Measurements from ENCODE around the gene IFNA10.
A peak's percentile ranks its signal among the peaks of the same experiment; 100 is the strongest.
"Not testable (repeated sequence)": the region's sequence is repeated elsewhere in the genome, so short reads cannot be mapped to it uniquely, and the experiment has no call there.

IFNA10 gene

GRCh38 chr9:21207043-21207442, at the start of gene IFNA10:
Gene IFNA10, minus strand, starts transcription at chr9:21207143. Its CDS starts 46 bp downstream, at chr9:21207097.
- not testable (repeated sequence) for DNase-seq

GRCh38 chr9:21255538-21256212, 48.7 kb upstream of the IFNA10 start:
- no peak for DNase-seq

GRCh38 chr9:21252721-21253547, 46.0 kb upstream of the IFNA10 start:
- no peak for DNase-seq

- DNase-seq, result no peak
Observed at GRCh38 chr9:21251638-21252037, 44.7 kb upstream of the IFNA10 start.

GRCh38 chr9:21251190-21251589, 44.2 kb upstream of the IFNA10 start:
- DNase-seq, result no peak

- DNase-seq, result no peak
Observed at GRCh38 chr9:21244836-21245235, 37.9 kb upstream of the IFNA10 start.

- DNase-seq, result no peak
Observed at GRCh38 chr9:21239911-21240310, 33.0 kb upstream of the IFNA10 start, which contains the start of gene IFNA14. Gene IFNA14, minus strand, starts transcription at chr9:21240005. Its CDS starts 70 bp downstream, at chr9:21239935.

- not testable (repeated sequence) for DNase-seq
Observed at GRCh38 chr9:21236360-21236714, 29.4 kb upstream of the IFNA10 start.

GRCh38 chr9:21235468-21236359, 28.8 kb upstream of the IFNA10 start:
- not testable (repeated sequence) for DNase-seq

- no peak for DNase-seq
Observed at GRCh38 chr9:21234153-21234687, 27.3 kb upstream of the IFNA10 start.

GRCh38 chr9:21233258-21233657, 26.3 kb upstream of the IFNA10 start:
- DNase-seq, result no peak

GRCh38 chr9:21228122-21228521, 21.2 kb upstream of the IFNA10 start, which contains the start of gene IFNA17:
Gene IFNA17, minus strand, starts transcription at chr9:21228222. Its CDS starts 49 bp downstream, at chr9:21228173.
- DNase-seq, result no peak

GRCh38 chr9:21217211-21217610, 10.3 kb upstream of the IFNA10 start, which contains the start of gene IFNA16:
Gene IFNA16, minus strand, starts transcription at chr9:21217311. Its CDS starts 6 bp downstream, at chr9:21217305.
- DNase-seq, result not testable (repeated sequence)

- not testable (repeated sequence) for DNase-seq
Observed at GRCh38 chr9:21213411-21214326, 6.7 kb upstream of the IFNA10 start.

GRCh38 chr9:21212160-21212559, 5.2 kb upstream of the IFNA10 start:
- DNase-seq, result not testable (repeated sequence)

- DNase-seq, result not testable (repeated sequence)
Observed at GRCh38 chr9:21210782-21211181, 3.8 kb upstream of the IFNA10 start.

- DNase-seq, result no peak
Observed at GRCh38 chr9:21210311-21210710, 3.4 kb upstream of the IFNA10 start.

- no peak for DNase-seq
Observed at GRCh38 chr9:21205204-21205603, 1.7 kb downstream of the IFNA10 start.

- DNase-seq, result not testable (repeated sequence)
Observed at GRCh38 chr9:21202105-21202504, 4.8 kb downstream of the IFNA10 start, which contains the start of gene IFNA7. Gene IFNA7, minus strand, starts transcription at chr9:21202205. Its CDS starts 40 bp downstream, at chr9:21202165.

- peak; percentile 19 for DNase-seq
Observed at GRCh38 chr9:21194867-21195776, 11.8 kb downstream of the IFNA10 start.

Measured in activated T-cell treated with anti-CD3 and anti-CD28 coated beads for 4 hours (primary cell).